Lower leg skin (tissue), 4 donors: ENCODE results near the gene RAD51B. TPM values are rescaled to one million over a fixed set of nuclear protein-coding genes. Genes with fewer than 3 reads are reported as not detected.

Source experiments
- DNase-seq, 2 donors: peaks; one replicate each; pipeline ENCODE4 v3.0.0-alpha.2; 2019; ENCODE audit warnings: low spot score in 2 of 2
- H3K4me3 ChIP-seq: fragments of 200-600 bp; sonication (generic); 2 replicates; pipeline ENCODE4 v1.5.1; 2017; ENCODE audit warnings: mild to moderate bottlenecking, low read depth; ENCODE audit not compliant: poor library complexity, severe bottlenecking
- CTCF ChIP-seq, 3 donors: fragments of 450-650 bp; IDR thresholded peaks; one replicate each; pipeline ENCODE4 v1.5.1; 2016; ENCODE audit warnings: antibody characterized with exemption in 3 of 3, mild to moderate bottlenecking in 3 of 3, moderate library complexity in 2 of 3
- POLR2A ChIP-seq, 2 donors: fragments of 450-650 bp; IDR thresholded peaks; one replicate each; pipeline ENCODE4 v1.6.1; 2016 to 2017; ENCODE audit warnings: antibody characterized with exemption in 2 of 2, mild to moderate bottlenecking in 1 of 2, moderate library complexity in 1 of 2
- WGBS, 2 donors: methylation state at CpG; one replicate each; pipeline ENCODE4 v1.1.5; 2018; 5-methylcytosine and 5-hydroxymethylcytosine counted together
- intact Hi-C: fragments of 100-400 bp; cut with DNase I; formaldehyde crosslinking; loops from one replicate; pipeline ENCODE4 v1.15.0; 2023; ENCODE audit warnings: low total_unique reads
- total RNA-seq, 4 donors: library from RNA; depleted of rRNA; stranded (reverse); fragments of >200 nt; gene quantifications; one replicate each; pipeline ENCODE4 v1.1.0, GENCODE V29; 2016

The RAD51B gene
- total RNA-seq, 4 donors from 2014 or later: 6.1 to 27.2 (median 13.6) TPM

GRCh38 chr14:67999290-67999689 is 179.7 kb downstream of the RAD51B start:
- TF ChIP-seq CTCF (IDR thresholded peaks at IDR 0.05) (no peak), POLR2A (IDR thresholded peaks at IDR 0.05) (no peak)
- 0 to 57% methylated on average over 1 of the region's 1 CpG for WGBS, 2 donors
- no peak overlapping the region for H3K4me3 ChIP-seq
- intact Hi-C loops: no loop called here
- DNase-seq: no peak

- no peak for DNase-seq
- 28 to 35% methylated on average over 5 of the region's 5 CpGs for WGBS, 2 donors
- no peak for TF ChIP-seq CTCF (IDR thresholded peaks at IDR 0.05)
- no peak for TF ChIP-seq POLR2A (IDR thresholded peaks at IDR 0.05)
- intact Hi-C loops: no loop called here
- no peak overlapping the region for H3K4me3 ChIP-seq
Measured at GRCh38 chr14:67999705-68000384, 180.3 kb downstream of the RAD51B start.

- intact Hi-C loops: no loop called here
- 58 to 61% methylated on average over 1 of the region's 1 CpG for WGBS, 2 donors
- no peak for DNase-seq
- H3K4me3 ChIP-seq: no peak overlapping the region
- TF ChIP-seq CTCF (IDR thresholded peaks at IDR 0.05) (no peak), POLR2A (IDR thresholded peaks at IDR 0.05) (no peak)
Measured at GRCh38 chr14:68000511-68000910, 180.9 kb downstream of the RAD51B start.

- intact Hi-C loops: no loop called here
- no peak for DNase-seq
- WGBS, 2 donors: 79 to 82% methylated on average over 1 of the region's 1 CpG
- TF ChIP-seq POLR2A (IDR thresholded peaks at IDR 0.05) (no peak), CTCF (IDR thresholded peaks at IDR 0.05) (no peak)
- H3K4me3 ChIP-seq: no peak overlapping the region
Measured at GRCh38 chr14:68008491-68008890, 188.9 kb downstream of the RAD51B start.

GRCh38 chr14:68011406-68012028 is 191.9 kb downstream of the RAD51B start:
- DNase-seq: no peak
- H3K4me3 ChIP-seq: no peak overlapping the region
- intact Hi-C loops: no loop called here
- WGBS, 2 donors: 24 to 38% methylated on average over 4 of the region's 4 CpGs
- TF ChIP-seq POLR2A (IDR thresholded peaks at IDR 0.05) (no peak), CTCF (IDR thresholded peaks at IDR 0.05) (no peak)
